K562 (cell line): ENCODE results near the gene TBC1D7. TPM values are rescaled to one million over a fixed set of nuclear protein-coding genes. Genes with fewer than 3 reads are reported as not detected.

Experiments
- CTBP1 ChIP-seq: fragments of 450-650 bp; IDR thresholded peaks from 2 replicates; pipeline ENCODE4 v1.6.1; 2016; ENCODE audit warnings: borderline replicate concordance
- E2F3 ChIP-seq: fragments of 250-450 bp; sonication (Bioruptor Pico); IDR thresholded peaks from 2 replicates; pipeline ENCODE4 v1.4.0; 2020; ENCODE audit warnings: mild to moderate bottlenecking
- FOXK1 ChIP-seq: sonication (generic); formaldehyde crosslinking; IDR thresholded peaks from 2 replicates; pipeline ENCODE4 v1.8.0; 2022; ENCODE audit warnings: missing genetic modification reagents, mild to moderate bottlenecking, borderline replicate concordance
- GABPB1 ChIP-seq: sonication (generic); formaldehyde crosslinking; IDR thresholded peaks from 2 replicates; pipeline ENCODE4 v1.8.0; 2022; ENCODE audit warnings: mild to moderate bottlenecking, missing genetic modification reagents
- JUND ChIP-seq, 2 experiments: IDR thresholded peaks; 2 replicates in 1 of 2; 3 replicates in 1 of 2; pipeline ENCODE4 v1.6.1; 2011; ENCODE audit warnings: borderline replicate concordance in 2 of 2, low read depth in 2 of 2, low read length in 2 of 2, improper control_type of control experiment in 1 of 2, missing biosample characterization in 1 of 2, missing genetic modification characterization in 1 of 2, missing genetic modification reagents in 1 of 2
- MAX ChIP-seq: sonication (generic); formaldehyde crosslinking; IDR thresholded peaks from 2 replicates; pipeline ENCODE4 v1.9.0; 2022; ENCODE audit warnings: mild to moderate bottlenecking, missing genetic modification reagents
- MBD2 ChIP-seq: sonication (generic); IDR thresholded peaks from 2 replicates; pipeline ENCODE4 v1.6.1; 2016; ENCODE audit warnings: low read depth, borderline replicate concordance
- POLR2H ChIP-seq: IDR thresholded peaks from 2 replicates; pipeline ENCODE4 v1.6.1; 2016; ENCODE audit warnings: missing genetic modification characterization, low read depth, mild to moderate bottlenecking, control low read depth, missing compliant biosample characterization, moderate library complexity
- SUPT5H ChIP-seq: fragments of 450-650 bp; IDR thresholded peaks from 2 replicates; pipeline ENCODE4 v1.6.1; 2016
- ZFP30 ChIP-seq: fragments of 250-450 bp; sonication (Bioruptor Pico); IDR thresholded peaks from 2 replicates; pipeline ENCODE4 v1.8.0; 2022; ENCODE audit warnings: moderate library complexity, mild to moderate bottlenecking, inconsistent platforms, borderline replicate concordance
- ZNF274 ChIP-seq: IDR thresholded peaks from 2 replicates; pipeline ENCODE4 v1.6.1; 2011; ENCODE audit warnings: low read depth, mild to moderate bottlenecking, low read length, moderate library complexity, borderline replicate concordance
- polyA plus RNA-seq, 8 experiments: library from polyadenylated mRNA; depleted of rRNA in 4 of 8; stranded (reverse) in 5 of 8; unstranded in 3 of 8; fragments of >200 nt; fragmentation: Nextera tagmentation in 2 of 8; fragmentation: Illumina TruSeq in 1 of 8; extraction: Ambion mirVana in 2 of 8; extraction: Trizol in 1 of 8; gene quantifications; 2 replicates each; pipeline versions ENCODE4 v1.2.1 to v1.2.3, GENCODE V29; 2011 to 2014; ENCODE audit warnings: inconsistent platforms in 1 of 8, missing spikeins in 1 of 8
- total RNA-seq, 7 experiments: library from RNA; depleted of rRNA in 6 of 7; stranded (reverse); fragments of >200 nt in 6 of 7; fragmentation: Illumina TruSeq in 2 of 7; extraction: Trizol in 2 of 7; gene quantifications; 2 replicates each; pipeline versions ENCODE4 v1.2.1 to v1.2.3, GENCODE V29; 2011 to 2021; ENCODE audit warnings: low replicate concordance in 1 of 7
- TF ChIP-seq, protein P1 (sequence below): fragments of 150-350 bp; IDR thresholded peaks from 2 replicates; pipeline ENCODE4 v1.6.1; 2014; ENCODE audit warnings: low read depth, mild to moderate bottlenecking, low read length, borderline replicate concordance
- TF ChIP-seq, protein P2 (sequence below): fragments of 450-650 bp; formaldehyde crosslinking; IDR thresholded peaks from 2 replicates; pipeline ENCODE4 v1.4.0; 2020; ENCODE audit warnings: mild to moderate bottlenecking, mixed read lengths

TBC1D7 gene
- total and polyA plus RNA-seq, 9 of the 15 experiments (the other 6 are each of a cell fraction or from before 2014, with no cell fraction given): 49.4 to 107 (median 61.1) TPM

DNA sequence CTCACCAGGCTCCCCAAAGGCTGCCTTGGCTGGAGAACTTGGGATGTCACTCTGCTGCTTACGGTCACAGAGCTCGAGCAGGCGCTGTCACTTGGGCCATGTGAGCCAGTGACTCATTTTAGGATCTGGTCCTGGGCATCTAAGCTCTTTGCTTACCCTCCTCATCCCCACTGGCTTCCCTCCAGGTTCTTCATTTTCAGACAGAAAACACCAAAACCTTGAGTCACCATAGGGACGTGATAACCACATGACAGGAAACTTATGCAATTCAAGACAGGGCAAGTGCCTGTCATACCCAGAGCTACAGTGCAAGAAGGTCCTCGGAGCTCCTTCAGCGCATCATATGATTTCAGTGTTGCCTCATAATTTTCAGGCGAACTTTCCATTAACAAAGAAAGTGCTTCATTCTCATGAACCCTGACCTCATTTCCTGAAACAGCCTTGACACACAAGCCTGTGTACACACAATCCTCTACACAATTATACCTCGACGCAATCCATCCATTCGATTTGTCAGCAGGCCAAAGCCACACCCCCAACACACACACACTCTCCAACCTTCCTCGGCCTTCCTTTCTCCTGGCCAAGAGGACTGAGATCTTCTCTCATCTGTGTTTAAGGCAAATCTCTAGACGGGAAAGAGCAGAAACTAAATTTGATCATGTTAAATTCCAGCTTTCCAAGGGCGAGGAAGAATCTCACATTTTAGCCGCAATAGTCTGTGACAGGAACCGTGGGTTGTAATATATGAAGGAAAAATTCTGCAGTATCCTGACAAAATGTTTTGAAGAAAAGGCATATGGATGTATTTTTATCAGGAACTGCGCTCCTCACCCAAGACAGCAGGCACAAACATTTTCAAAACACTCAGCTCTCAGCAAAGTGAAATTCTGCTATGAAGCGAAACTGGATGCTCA is 25.3 kb downstream of the TBC1D7 start (continued):
- peak; percentile 92 for TF ChIP-seq JUND (IDR thresholded peaks at IDR 0.05; ENCODE audit: borderline replicate concordance, low read depth, low read length)
- TF ChIP-seq JUND (tag; IDR thresholded peaks at IDR 0.05; ENCODE audit: borderline replicate concordance, low read depth, low read length): peak; percentile 90
- TF ChIP-seq, protein P1, sequence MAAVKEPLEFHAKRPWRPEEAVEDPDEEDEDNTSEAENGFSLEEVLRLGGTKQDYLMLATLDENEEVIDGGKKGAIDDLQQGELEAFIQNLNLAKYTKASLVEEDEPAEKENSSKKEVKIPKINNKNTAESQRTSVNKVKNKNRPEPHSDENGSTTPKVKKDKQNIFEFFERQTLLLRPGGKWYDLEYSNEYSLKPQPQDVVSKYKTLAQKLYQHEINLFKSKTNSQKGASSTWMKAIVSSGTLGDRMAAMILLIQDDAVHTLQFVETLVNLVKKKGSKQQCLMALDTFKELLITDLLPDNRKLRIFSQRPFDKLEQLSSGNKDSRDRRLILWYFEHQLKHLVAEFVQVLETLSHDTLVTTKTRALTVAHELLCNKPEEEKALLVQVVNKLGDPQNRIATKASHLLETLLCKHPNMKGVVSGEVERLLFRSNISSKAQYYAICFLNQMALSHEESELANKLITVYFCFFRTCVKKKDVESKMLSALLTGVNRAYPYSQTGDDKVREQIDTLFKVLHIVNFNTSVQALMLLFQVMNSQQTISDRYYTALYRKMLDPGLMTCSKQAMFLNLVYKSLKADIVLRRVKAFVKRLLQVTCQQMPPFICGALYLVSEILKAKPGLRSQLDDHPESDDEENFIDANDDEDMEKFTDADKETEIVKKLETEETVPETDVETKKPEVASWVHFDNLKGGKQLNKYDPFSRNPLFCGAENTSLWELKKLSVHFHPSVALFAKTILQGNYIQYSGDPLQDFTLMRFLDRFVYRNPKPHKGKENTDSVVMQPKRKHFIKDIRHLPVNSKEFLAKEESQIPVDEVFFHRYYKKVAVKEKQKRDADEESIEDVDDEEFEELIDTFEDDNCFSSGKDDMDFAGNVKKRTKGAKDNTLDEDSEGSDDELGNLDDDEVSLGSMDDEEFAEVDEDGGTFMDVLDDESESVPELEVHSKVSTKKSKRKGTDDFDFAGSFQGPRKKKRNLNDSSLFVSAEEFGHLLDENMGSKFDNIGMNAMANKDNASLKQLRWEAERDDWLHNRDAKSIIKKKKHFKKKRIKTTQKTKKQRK: no peak
- no peak for TF ChIP-seq ZNF274
- no peak for TF ChIP-seq SUPT5H
- TF ChIP-seq CTBP1: peak; percentile 77; the same call in 1 of the 2 replicates
- TF ChIP-seq E2F3 (CRISPR knock-in tag): no peak
- peak; percentile 46; the same call in 1 of the 2 replicates for TF ChIP-seq GABPB1 (CRISPR knock-in tag)
- TF ChIP-seq MAX (CRISPR knock-in tag): peak; percentile 52
- TF ChIP-seq ZFP30 (CRISPR knock-in tag): no peak
- no peak for TF ChIP-seq MBD2
- TF ChIP-seq FOXK1 (CRISPR knock-in tag): peak; percentile 54; the same call in 1 of the 2 replicates
- TF ChIP-seq, protein P2, sequence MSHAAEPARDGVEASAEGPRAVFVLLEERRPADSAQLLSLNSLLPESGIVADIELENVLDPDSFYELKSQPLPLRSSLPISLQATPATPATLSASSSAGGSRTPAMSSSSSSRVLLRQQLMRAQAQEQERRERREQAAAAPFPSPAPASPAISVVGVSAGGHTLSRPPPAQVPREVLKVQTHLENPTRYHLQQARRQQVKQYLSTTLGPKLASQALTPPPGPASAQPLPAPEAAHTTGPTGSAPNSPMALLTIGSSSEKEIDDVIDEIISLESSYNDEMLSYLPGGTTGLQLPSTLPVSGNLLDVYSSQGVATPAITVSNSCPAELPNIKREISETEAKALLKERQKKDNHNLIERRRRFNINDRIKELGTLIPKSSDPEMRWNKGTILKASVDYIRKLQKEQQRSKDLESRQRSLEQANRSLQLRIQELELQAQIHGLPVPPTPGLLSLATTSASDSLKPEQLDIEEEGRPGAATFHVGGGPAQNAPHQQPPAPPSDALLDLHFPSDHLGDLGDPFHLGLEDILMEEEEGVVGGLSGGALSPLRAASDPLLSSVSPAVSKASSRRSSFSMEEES (CRISPR knock-in tag): peak; percentile 6; the same call in 1 of the 2 replicates
- TF ChIP-seq POLR2H: peak; percentile 11; the same call in 1 of the 2 replicates
